Stomach (tissue), 4 donors: ENCODE results near the gene TMCC1.

Source experiments
- POLR2A ChIP-seq, 4 donors: fragments of 450-650 bp; IDR thresholded peaks; one replicate each; pipeline ENCODE4 v1.6.1; 2016; ENCODE audit warnings: antibody characterized with exemption in 4 of 4, control low read depth in 2 of 4, mild to moderate bottlenecking in 1 of 4, moderate library complexity in 1 of 4
- POLR2AphosphoS5 ChIP-seq, 3 donors: sonication (generic); formaldehyde crosslinking; IDR thresholded peaks; one replicate each; pipeline ENCODE4 v1.6.1; 2016; ENCODE audit warnings: antibody characterized with exemption in 3 of 3
- TF ChIP-seq, protein P1 (sequence below), 7 experiments: fragments of 450-650 bp in 4 of 7; fragments of 200-600 bp in 3 of 7; sonication (generic) in 3 of 7; IDR thresholded peaks; one replicate each; pipeline ENCODE4 v1.5.1; 2016 to 2019; ENCODE audit warnings: antibody characterized with exemption in 7 of 7, control low read depth in 2 of 7, mild to moderate bottlenecking in 1 of 7

DNA sequence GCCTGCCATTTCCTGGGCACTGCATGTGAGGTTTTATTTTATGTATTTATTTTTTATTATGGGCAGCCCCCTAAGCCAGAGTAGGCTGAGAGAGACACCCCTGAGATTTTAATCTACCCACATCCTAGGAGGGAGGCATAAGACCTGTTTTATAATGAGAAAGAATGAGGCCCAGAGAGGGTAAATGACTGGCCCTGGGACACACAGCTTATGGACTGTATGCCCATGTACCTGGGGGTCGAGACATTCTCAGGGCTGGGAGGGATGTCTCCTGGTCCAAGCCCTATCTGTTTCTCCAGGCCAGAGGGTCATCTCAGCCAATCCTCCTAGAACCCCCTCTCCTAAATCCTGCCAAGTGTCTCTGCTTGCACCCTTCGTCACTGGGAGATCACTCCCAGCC is 293.2 kb downstream of the TMCC1 start:
- TF ChIP-seq, protein P1, sequence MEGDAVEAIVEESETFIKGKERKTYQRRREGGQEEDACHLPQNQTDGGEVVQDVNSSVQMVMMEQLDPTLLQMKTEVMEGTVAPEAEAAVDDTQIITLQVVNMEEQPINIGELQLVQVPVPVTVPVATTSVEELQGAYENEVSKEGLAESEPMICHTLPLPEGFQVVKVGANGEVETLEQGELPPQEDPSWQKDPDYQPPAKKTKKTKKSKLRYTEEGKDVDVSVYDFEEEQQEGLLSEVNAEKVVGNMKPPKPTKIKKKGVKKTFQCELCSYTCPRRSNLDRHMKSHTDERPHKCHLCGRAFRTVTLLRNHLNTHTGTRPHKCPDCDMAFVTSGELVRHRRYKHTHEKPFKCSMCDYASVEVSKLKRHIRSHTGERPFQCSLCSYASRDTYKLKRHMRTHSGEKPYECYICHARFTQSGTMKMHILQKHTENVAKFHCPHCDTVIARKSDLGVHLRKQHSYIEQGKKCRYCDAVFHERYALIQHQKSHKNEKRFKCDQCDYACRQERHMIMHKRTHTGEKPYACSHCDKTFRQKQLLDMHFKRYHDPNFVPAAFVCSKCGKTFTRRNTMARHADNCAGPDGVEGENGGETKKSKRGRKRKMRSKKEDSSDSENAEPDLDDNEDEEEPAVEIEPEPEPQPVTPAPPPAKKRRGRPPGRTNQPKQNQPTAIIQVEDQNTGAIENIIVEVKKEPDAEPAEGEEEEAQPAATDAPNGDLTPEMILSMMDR (IDR thresholded peaks at IDR 0.05), result no peak
- TF ChIP-seq POLR2AphosphoS5 (IDR thresholded peaks at IDR 0.05), result no peak
- no peak for TF ChIP-seq POLR2A (IDR thresholded peaks at IDR 0.05)
